HG02884 (cell line): ENCODE measurements around the gene TBC1D5.
"Not testable (repeated sequence)": the region's sequence is repeated elsewhere in the genome, so short reads cannot be mapped to it uniquely, and the experiment has no call there.

Experiments
- ATAC-seq: cut with Tn5 transposase; IDR thresholded peaks from one replicate; pipeline ENCODE4 v1.9.1; 2021; ENCODE audit warnings: mild to moderate bottlenecking, moderate library complexity; ENCODE audit not compliant: unreplicated experiment

The TBC1D5 gene

DNA sequence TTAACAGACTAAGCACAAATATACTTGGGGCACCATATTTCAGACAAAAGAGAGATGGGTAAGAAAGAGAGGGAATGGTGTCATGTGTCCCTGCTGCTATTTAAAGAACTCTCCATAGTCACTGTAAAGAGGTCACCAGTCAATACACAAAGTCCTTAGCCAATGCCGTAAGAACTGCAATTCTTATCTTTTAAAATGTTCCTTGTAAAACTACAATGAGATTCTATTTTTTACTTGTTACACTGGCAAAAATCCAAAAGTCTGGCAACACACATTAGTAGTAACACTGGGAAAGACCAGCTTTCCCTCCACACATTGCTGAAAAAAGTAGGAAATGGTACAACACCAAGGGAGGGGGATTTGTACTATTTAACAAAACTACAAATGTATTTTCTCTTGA is 189.4 kb downstream of the TBC1D5 start:
- no peak for ATAC-seq

DNA sequence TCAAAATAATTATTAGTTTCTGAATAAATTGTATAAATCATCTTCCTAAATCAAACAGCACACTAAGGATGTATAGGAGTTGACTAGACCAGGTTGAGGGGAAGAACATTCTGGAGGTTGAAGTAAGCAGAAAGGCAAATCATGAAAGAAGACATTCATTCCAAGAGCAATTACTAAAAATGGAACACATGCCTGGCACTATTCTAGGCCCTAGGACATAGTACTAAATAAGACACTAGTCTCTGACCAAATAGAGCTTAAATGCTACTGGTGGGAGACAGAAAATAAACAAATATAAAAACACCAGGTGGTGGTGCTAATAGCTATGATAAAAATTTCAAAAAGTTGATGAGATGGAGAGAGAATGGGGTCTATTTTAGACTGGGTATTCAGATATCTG is 190.1 kb downstream of the TBC1D5 start:
- ATAC-seq = no peak

DNA sequence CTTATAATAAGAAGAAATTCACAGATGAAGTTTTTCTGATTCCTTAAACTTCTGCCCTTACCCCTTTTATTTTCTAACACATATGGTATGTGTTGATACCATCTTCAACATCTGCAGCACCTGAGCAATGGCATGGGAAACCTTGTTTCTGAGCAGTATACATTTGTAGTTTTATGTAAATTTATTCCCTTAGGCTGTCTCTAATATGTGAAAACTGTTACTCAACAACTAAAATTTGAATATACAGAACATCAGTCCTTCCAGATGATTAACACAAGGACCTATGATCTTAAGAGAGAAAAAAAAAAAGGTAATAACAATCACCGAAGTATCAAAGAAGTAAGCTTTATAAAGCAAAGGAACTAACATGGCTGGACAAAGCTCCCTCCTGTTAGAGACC is 190.5 kb downstream of the TBC1D5 start:
- ATAC-seq = no peak

DNA sequence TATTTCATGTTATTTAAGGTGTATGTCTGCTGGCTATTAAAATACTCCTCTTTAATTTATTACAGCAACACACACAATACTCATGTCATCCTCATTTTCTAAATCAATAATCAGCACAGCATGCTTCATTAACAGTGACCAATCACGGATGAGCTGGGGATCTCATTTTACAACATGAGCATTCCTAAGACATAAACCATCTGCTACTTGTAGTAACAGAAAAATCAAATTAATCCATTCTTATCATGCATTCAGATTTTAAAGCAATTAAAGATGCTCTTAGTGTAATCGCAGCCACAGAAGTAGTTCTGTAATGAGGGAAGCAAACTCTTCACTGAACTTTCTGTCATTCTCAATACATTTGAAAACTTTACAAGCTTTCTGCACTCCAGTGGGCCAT is 191.1 kb downstream of the TBC1D5 start:
- no peak for ATAC-seq

DNA sequence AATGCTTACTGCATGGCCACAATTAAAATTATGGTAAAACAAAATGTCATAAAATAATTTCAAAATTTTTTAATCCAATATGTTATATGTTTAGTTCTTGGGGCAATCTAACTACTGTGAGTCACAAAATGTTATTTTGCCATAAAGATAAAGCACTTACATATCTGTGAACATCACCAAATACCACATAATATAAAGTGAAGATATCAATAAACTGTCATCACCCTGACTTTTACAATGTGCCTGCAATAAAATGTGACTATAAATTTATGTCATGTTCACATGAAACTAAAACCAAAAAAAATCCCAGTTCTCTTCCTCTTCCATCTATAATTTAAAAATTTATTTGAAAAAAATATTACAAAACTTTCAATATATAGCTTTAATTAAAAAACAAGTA is 191.8 kb downstream of the TBC1D5 start:
- no peak for ATAC-seq

DNA sequence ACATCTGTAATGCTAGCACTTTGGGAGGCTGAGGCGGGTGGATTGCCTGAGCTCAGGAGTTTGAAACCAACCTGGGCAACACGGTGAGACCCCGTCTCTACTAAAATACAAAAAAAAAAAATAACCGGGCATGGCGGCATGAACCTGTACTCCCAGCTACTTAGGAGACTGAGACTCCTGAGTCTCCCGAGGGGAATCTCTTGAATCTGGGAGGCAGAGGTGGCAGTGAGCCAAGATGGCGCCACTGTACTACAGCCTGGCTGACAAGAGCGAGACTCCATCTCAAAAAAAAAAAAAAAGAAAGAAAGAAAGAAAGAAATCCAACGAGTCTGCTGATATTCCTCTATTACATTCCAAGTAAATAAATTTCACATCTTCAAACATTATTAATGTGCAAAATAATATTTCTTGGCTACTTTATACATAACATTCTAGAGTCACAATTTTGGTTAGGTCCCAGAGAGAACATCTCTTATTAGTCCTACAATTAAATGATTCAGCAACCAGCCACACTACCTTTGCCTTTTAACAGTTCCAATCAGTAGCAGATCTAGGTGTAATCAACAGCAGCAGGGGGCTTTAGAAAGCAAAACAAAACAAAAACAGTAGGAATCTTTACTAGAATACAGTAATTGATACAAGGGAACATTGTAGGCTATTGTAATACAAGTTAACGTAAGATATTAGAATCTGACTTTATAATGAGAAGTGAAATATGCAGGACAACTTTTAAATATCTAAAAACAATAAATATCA is 195.8 kb downstream of the TBC1D5 start:
- no peak for ATAC-seq

DNA sequence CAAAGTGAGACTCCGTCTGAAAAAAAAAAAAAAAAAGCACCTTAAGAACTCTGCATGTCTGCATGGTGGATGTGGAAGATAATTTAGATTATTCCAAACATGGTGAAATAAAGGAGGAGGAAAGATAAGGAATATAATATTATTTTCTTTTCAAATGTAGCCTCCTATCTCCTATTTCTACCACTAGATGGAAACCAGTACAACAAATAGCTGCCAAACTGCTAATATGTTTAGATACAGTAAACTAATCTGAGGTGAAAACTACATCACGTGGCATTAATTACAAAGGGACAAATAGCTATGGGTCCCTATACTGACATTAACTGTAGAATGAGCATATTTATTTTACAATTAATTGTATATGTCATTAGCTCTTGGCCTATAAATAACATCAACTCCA is 197.8 kb downstream of the TBC1D5 start:
- no peak for ATAC-seq

DNA sequence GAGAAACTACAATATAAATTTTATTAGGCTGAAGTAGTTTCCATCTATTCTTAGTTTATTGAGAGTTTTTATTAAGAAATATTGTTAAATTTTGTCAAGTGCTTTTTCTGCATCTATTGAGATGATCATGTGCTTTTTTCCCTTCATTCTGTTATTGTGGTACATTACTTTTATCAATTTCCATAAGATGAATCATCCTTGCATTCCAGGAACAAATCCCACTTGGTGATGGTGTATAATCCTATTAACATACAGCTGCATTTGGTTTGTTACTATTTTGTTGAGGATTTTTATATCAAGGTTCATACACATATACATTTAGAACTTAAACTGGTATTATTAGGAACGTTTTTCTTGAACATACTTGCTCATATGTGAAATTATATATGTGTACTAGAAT is 199.8 kb downstream of the TBC1D5 start:
- ATAC-seq = no peak

DNA sequence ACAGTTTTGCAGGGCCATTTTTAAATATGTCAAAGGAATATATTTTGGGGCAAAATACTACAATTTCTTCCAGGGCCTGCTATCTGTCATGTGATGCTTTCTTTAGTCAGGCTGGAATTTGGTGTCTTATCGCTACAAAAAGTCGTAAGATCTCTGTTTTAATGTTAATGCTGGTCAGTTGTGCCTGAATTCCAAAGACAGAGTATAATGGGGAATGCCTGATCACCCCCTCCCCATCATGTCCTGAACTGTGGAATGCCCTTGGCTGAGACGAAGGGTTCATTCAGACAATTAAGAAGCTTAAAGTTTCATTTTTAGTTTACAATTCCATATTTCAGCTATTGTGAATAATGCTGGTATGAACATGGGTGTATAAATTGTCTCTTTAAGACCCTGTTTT is 203.0 kb downstream of the TBC1D5 start:
- no peak for ATAC-seq

DNA sequence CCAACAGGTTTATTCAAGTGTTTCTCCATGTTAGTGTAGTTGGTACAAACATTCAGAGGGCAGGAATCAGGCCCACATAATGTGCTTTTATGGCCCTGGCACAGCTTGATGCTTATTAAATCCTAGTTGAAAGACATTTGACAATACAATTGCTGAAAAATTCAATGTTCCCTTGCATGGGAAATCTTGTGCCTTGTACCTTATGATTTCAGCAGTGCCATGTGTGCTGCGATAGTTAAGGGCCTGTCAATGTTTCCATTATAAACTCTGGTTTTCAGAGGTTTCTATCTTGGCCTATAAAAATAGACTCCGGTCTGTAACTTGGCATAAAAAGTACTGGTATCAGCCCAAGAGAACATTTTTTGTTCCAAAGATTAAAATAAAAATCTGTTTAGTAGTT is 207.2 kb downstream of the TBC1D5 start:
- no peak for ATAC-seq

DNA sequence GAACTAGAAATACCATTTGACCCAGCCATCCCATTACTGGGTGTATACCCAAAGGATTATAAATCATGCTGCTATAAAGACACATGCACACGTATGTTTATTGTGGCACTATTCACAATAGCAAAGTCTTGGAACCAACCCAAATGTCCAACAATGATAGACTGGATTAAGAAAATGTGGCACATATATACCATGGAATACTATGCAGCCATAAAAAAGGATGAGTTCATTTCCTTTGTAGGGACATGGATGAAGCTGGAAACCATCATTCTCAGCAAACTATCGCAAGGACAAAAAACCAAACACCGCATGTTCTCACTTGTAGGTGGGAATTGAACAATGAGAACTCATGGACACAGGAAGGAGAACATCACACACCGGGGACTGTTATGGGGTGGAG is 210.0 kb downstream of the TBC1D5 start:
- not testable (repeated sequence) for ATAC-seq

DNA sequence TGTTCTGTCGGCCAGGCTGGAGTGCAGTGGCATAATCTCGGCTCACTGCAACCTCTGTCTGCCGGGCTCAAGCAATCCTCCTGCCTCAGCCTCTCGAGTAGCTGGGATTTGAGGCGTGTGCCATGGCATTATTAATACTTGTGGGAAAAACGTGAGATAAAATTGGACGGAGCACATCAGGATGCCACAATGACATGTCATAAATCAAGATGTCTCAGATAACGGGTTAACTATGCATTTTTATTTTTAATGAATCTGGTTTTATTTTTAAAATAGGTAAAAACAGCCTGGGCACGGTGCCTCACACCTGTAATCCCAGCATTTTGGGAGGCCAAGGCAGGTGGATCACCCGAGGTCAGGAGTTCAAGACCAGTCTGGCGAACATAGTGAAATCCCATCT is 212.8 kb downstream of the TBC1D5 start:
- ATAC-seq = no peak

DNA sequence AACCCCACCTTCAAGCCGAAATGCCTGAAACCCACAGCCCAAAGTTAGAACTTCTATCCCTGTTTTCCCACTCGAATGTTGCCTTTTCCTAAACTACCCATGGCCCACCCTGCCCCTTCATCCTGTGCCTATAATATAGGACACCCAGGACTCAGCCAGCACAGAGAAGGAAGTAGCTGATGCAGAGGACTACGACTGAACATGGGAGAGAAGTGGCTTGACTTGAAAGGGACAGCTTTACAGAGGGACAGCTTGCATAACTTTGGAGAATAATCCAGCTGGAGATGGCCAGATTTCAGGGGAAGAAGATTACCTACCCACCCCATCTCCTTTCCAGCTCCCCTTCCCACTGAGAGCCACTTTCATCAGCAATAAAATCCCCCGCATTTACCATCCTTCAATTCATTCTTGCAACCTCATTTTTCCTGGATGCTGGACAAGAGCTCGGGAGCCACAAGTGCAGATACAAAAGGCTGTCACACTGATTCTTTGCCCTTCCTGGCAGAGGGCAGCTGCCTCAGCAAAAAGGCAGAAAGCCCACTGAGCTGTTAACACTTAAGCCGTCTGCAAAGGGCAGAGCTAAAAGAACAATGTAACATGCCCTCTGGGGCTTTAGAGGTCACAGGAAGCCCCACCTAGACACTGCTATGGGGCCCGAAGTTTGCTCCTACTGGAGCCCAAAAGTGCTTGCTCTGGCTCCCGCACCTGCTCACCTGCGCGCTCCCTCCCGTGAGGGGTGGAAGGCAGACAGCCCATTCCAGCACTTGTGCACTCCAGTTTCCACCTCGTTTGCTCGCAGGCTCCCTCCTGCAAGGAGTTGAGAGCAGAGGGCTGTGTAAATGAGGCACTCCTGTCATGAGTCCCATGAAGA is 224.0 kb downstream of the TBC1D5 start:
- no peak for ATAC-seq

DNA sequence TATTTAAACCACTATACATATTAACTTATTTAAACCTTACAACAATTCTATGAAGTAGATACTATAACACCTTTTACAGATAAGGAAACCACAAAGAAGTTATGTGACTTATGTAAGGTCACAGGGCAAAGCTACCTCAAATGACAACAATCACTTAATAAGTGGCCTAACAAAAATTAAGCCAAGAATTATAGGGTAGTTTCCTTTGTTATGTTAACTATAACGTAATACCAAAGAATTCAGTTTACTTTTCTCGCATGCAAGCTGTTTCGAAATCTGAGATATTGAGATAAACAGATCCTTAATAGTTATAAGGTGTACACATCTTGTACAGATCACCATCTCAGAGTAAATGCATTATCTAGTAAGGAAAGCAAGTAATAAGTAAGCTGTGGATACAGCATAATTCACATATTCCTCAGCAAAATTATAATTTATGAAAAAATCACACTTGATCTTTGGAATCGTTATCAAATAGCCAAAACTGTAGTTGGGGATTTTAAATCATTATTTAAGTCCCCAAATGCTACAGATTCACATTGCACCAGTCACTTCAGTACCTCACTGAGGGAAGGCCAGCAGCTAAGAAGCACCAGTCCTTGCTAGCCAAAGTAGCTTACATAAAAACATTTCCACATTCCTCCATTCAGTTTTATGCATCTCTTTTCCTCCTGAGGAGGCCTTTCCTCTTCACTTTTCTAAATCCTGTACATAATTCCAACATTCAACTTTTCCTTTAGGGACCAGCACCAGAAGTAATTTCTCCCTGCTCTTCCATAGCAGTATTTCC is 226.8 kb downstream of the TBC1D5 start:
- ATAC-seq = no peak

DNA sequence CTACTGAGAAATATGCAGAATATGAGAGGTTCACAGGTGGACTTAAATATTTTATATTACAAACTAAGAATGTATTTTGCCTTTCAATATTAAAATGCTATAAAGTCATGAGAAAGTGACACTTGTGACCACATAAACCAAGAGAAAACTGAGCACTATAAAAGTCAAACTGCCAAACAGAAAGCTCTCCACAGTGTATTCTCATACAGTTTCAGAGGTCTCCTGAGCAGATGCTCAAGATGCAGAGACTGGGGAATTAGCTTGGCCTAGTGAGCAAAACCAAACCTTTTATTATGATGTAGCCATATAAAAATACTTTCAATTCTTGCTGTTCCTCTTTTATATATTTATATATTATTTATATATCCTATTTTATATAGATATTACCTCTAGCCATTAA is 227.8 kb downstream of the TBC1D5 start:
- ATAC-seq = no peak

DNA sequence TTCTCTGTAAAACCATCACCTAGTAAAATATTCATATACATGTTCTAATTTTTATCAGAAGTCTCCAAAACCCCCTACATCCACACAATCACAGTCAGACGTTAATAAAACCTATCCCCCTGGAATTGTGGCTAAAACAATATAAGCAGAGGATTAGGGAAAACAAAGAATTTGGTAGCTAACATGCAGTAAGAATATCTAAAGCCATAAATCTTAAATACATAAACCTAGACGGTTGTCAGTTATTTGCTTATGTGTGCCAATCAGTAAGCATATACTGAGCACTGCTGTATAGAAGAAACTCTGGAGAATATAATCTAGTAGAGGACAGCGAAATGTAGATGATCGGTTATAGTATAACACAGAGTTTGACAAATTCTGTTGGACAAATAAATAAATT is 232.2 kb downstream of the TBC1D5 start:
- ATAC-seq = no peak

DNA sequence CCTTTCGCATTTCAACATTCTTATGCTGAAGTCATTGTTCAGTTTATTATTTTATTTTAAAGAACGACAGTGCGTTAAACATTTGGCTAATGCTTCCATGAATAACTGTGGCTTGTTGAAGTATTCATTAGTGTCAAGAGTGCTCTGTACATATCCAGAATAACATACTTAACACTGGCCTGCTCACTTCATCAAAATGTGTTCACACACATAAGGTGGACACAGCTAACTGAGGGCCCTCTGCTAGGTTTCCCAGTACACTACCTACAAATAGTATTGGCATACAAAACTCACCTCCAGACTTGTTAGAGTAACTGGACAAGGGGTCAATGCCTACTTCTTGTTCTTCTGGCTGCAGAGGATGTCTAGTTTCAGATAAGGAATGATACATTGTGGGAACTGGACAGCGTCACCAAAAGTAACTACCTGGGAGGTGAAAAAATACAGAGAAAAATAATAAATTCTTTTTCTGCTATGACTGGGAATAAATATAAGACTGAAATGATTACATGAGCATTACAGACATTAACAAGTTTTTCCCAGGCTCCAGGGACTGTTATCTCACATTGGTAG is 234.2 kb downstream of the TBC1D5 start:
- no peak for ATAC-seq

DNA sequence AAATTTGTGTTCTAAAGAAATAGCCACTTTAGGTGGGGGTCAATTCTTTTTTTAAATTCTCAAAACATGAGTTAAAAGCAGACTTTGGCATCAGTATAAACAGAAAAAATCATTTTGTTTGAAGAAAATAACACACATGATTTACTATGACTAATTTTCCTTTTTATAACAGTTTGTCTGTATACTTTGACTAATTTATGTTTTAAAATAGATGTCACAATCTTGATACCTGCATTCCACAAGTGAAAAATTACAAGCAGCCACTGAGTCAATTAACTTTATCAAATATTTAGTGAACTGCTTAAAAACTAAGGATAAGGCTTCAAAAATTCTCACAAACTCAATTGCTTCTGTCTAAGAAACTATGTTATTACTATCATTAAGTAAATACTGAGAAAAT is 235.0 kb downstream of the TBC1D5 start:
- ATAC-seq = no peak

DNA sequence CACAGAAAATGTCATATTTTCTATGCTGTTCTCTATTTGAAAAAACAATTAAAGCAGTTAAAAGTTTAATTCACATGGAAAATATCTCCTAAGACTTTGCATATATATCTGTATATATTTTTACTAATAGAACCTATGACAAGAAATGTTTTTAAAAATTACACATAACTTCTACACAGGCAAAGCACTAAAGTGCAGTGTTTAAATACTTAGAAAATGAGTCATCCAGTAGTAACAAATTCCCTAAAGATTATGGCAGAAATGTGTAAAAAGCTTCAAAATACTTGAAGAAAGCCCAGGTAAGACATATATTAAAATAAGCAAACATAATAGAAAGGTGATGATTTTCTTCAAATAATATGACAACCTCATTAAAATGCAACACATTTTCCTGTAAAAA is 236.6 kb downstream of the TBC1D5 start:
- ATAC-seq = no peak

DNA sequence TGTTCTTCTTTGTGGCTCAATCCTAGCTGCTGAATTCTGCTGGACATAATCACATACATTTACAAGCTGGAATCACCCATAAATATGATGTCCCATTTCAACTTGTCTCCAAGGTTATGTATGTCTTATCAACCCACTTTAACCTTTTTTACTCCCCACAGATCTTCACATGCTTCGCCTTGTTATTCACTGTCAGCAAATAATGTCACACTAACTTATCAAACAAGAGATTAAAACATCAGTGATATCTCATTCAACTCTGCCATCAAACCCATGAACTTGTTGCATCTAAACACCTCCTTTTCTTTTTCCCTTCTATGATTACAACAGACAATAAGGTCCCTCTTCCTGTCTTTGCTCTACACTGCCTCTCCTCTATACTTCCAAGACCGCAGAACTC is 240.7 kb downstream of the TBC1D5 start:
- no peak for ATAC-seq

DNA sequence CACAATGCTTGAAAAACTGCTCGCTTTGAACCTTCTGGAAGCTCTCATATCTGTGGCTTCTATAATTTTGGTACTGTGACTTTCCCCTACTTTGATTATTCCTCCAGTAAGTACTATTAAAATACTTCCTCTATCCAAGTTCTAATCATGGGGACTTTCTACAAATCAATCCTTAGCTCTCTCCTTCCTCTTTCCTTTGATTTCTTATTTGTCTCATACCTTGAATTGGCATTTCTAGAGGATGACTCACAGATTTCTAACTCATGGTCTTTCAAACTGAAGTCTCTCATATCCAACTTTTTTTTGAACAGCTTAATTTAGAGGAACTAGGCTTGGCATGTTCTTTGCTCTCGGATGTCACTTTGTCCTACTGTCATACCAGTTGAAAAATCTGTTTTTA is 241.8 kb downstream of the TBC1D5 start:
- no peak for ATAC-seq
